Stimulated activated CD4-positive, alpha-beta T cell treated with anti-CD3 and anti-CD28 coated beads, Interleukin-2, amount 100 ng/mL, for 24 hours (primary cell): ENCODE measurements around the gene FOXK1.
A peak's percentile ranks its signal among the peaks of the same experiment; 100 is the strongest.
"Not testable (repeated sequence)": the region's sequence is repeated elsewhere in the genome, so short reads cannot be mapped to it uniquely, and the experiment has no call there.

Experiments
- DNase-seq, 2 donors: peaks; one replicate each; pipeline ENCODE4 v3.0.0-alpha.2; 2020

The FOXK1 gene

DNA sequence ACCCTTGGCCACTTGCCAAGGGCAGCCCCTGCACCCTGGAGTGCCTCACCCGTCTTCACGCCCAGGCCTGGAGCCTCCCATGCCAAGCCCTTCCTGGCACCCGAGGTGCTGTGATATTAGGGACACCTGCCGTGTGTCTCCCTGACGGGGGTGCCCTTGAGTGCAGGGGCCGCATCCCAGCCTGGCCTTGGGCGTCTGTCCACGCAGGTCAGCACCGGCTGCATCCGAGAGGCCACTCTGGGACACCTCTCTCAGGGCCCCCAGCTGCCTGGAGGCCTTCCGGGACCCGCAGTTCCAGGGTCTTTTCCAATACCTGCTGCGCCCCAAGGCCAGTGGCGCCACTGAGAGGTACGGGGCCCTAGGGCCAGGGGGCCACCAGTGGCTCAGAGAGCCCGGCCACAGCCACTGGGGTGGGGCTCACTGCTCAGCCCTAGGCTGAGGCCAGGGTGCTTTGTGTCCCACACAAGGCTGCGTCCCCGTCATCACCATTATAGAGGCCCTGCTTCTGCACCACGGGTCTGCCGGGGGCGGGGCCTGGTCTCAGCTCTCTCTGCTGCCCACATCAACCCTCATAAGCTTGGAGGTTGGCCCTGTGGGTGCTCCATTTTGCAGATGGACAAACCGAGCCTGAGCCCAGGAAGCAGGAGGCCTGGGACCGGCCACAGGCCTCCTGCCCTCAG lies 106.0 kb downstream of the FOXK1 start:
- no peak for DNase-seq

GRCh38 chr7:4788627-4789189 lies 106.6 kb downstream of the FOXK1 start:
- DNase-seq = no peak

GRCh38 chr7:4789194-4790077 lies 107.3 kb downstream of the FOXK1 start:
- DNase-seq = no peak

DNA sequence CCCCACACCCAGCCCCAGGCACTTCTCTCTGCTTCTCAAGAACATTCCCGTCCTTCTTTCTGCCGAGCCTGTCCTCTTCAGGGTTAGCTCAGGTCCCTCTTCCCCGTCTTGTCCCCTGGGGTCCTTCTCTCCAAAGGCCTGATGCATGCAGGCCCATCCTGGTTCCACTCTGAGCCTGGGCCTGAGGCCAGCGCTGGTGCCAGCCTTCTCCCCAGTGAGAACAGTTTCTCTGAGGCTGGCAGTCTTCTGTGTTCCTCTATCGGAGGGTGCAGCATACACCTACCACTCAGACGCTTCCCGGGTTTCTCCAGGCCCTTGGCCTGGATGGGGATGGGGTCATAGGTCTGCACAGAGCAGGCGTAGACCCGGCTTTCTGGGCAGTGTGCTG lies 108.0 kb downstream of the FOXK1 start:
- no peak for DNase-seq

DNA sequence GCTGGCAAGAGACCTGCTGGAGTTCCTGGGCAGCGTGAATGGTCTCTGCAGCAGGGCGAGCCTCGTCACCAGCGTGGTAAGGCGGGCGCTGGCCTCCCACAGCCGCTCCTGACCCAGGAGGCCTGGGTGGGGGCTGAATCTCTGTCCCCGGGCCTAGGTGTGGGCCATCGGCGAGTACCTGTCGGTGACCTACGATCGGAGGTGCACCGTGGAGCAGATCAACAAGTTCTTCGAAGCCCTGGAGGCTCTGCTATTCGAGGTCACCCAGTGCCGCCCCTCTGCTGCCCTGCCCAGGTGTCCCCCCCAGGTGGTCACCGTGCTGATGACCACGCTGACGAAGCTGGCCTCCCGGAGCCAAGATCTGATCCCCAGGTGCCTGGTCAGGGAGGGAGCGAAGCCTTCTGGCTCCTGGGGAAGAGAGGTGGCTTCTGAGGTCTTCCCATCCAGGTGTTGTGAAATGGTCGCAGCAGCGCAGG lies 108.5 kb downstream of the FOXK1 start:
- no peak for DNase-seq

GRCh38 chr7:4791101-4791737 lies 109.1 kb downstream of the FOXK1 start:
- no peak for DNase-seq

DNA sequence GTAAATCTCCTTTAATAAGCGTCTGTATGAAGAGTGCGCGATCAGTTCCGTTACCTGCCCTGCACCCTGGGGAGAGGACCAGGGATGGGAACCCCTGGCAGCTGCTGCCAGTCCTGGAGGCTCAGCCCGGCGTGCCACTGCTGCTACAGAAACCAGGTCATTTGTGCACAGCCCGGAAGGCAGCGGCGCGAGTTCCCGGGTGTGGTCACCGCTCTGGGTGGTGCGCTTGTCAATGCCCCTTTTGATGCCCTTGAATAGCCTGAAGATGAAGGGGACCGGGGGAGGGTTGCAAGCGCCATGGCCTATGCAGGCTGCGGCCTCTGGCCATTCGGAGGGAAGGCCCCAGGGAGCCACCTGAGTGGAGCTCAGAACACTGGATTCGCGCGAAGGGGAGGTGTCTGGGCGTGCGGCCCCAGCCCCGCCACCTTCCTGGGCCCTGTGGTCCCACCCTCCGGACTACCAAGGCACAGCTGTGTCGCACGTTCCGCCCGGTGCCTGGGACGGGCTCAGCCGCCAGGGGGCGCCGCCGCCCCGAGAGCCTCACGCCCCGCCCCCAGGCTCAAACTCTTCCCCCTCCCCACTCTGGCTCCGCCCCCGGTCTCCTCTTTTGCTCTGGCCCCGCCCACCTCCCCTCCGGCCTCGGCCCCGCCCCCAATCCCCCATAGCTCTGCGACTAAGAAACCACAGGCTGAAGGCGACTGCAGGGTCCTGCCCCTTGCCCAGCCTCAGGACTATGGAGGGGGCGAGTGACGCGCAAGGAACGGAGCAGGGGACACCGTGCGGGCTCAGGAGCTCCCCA lies 109.8 kb downstream of the FOXK1 start:
- peak; percentile 84 for DNase-seq

GRCh38 chr7:4792537-4793126 lies 110.5 kb downstream of the FOXK1 start:
- no peak for DNase-seq

GRCh38 chr7:4793385-4793993 lies 111.4 kb downstream of the FOXK1 start:
- DNase-seq = not testable (repeated sequence)

DNA sequence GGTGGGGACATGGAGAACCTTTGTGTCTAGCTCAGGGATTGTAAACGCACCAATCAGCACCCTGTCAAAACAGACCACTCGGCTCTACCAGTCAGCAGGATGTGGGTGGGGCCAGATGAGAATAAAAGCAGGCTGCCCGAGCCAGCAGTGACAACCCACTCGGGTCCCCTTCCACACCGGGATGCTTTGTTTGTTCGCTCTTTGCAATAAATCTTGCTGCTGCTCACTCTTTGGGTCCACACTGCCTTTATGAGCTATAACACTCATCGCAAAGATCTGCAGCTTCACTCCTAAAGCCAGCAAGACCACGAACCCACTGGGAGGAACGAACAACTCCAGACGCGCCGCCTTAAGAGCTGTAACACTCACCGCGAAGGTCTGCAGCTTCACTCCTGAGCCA lies 112.1 kb downstream of the FOXK1 start:
- not testable (repeated sequence) for DNase-seq

DNA sequence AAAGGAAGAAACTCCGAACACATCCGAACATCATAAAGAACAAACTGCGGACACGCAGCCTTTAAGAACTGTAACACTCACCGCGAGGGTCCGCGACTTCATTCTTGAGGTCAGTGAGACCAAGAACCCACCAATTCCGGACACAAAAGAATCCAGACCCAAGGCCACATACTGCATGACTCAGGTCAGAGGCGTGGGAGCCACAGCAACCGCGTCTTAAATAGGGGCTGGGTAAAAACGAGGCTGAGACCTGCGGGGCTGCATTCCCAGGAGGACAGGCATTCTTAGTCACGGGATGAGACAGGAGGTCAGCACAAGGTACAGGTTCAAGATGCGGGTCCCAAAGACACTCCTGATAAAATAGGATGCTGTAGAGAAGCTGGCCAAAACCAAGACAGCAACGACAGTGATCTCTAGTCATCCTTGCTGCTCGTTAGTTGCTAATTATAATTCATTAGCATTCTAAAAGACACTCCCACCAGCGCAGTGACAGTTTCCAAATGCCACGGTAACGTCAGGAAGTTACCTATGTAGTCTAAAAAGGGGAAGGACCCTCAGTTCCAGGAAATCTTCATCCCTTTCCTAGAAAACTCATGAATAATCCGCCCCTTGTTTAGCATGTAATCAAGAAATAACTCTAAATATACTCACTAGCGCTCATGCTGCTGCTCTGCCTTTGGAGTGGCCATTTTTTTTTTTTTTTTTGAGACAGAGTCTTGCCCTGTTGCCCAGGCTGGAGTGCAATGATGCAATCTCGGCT lies 112.7 kb downstream of the FOXK1 start:
- no peak for DNase-seq

- no peak for DNase-seq
Observed at GRCh38 chr7:4796453-4796852, 114.4 kb downstream of the FOXK1 start.

DNA sequence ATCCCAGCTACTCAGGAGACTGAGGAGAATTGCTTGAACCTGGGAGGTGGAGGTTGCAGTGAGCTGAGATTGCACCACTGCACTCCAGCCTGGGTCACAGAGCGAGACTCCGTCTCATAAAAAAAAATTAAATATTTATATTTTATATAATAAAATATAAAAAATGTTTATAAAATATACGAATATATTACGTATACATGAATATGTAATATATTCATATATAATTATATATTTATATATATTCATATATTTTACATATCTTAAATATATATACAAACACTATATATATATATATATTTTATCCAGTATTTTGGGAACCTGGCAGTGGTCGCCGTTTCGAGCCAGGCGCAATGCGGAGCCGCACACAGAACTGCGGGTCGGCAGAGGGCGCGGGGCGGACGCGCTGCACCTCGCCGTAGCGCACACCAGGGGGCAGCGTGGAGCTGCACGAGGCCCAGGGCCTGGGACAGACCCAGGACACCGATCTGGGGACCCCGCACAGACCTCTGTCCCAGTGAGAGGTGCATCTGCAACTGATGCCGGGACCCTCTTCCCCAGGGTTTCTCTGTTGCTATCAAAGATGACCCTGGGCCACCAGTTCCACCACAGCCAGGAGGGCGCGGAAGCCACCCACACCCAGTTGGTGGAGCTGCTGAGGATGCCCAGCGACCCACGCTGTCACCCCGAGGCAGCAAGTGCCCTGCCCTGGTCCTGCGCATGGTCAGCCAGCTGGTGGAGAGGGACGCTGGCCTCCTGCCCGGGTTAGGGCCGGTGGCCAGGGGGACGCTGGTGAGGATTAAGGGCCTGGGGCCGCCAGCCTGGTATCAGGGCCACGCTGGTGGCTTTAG lies 116.0 kb downstream of the FOXK1 start:
- peak; percentile 73 to 78 for DNase-seq

DNA sequence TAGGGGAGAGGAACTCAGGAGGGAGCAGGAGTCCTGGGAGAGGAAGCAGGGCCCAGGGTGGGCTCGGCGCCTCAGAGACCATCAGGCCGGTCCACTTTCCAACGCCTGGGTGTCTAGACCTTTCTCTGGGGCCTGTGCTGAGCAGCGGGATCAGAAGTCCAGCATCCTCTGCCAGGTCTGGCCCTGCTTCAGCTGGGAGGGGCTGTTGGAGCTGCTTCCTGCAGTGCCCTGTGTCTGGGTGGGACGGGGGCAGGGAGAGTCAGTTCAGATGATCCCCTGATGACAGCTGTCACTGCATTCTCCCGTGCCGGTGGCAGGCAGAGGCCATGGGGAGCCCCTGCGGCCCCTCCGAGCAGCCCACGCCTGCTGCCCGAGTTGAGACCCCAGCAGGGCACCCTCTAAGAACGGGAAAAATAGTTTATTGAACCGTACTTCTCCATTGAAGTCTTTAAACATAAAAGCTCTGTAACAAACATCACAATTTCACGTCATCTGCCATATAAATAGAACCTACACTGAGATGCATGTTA lies 116.7 kb downstream of the FOXK1 start:
- DNase-seq = no peak

DNA sequence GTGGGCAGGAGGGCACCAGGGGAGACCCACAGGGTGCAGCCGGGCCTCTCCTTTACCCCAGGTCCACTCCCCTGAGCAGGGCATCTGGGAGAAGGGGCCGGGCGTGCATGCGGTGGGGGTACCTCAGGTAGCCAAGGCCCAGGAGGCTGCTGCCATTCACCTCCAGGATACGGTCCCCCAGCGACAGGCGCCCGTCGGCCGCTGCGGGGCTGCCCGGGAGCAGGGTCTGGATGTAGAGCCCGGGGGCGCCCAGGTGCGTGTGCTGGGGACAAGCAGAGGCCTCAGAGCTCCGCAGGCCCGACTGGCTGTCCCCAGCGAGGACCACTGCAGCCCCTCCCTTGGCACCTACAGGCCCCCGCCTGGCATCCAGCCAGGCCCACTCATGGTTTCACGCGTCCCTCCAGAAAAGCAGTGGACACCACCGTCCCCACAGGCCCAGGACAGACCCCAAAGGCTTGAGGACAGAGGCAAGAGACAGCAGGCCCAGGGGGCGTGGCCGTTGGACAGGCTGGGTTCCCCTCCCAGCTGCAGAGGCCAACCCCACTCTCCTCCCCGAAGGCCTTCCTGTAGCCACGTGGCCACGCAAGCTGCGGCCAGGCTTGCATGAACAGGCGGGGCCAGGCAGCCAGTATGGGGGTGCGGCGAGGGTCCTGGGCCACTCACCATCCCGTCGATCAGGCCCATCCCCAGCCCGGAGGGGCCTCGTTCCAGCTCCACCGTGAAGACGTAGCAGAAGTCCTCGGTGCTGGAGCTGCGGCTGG lies 117.6 kb downstream of the FOXK1 start:
- no peak for DNase-seq

DNA sequence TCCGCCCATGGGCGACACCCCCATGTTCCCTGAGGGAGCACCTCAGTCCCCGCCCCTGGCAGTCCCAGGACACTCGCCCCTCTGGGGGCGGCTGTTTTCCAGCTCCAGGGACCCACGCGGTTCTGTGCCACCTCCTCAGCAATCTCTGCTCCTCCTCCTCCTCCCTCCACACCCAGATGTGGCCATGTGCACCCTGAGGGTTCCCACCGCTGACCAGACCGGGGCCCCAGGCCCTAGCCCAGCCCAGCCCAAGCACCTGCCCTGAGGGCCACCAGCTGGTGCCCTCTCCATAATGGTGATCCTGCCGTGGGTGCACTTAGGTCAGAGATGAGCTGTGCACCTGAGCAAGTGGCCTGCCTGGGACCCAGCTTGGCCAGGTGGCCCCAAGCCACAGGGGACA lies 118.4 kb downstream of the FOXK1 start:
- no peak for DNase-seq

DNA sequence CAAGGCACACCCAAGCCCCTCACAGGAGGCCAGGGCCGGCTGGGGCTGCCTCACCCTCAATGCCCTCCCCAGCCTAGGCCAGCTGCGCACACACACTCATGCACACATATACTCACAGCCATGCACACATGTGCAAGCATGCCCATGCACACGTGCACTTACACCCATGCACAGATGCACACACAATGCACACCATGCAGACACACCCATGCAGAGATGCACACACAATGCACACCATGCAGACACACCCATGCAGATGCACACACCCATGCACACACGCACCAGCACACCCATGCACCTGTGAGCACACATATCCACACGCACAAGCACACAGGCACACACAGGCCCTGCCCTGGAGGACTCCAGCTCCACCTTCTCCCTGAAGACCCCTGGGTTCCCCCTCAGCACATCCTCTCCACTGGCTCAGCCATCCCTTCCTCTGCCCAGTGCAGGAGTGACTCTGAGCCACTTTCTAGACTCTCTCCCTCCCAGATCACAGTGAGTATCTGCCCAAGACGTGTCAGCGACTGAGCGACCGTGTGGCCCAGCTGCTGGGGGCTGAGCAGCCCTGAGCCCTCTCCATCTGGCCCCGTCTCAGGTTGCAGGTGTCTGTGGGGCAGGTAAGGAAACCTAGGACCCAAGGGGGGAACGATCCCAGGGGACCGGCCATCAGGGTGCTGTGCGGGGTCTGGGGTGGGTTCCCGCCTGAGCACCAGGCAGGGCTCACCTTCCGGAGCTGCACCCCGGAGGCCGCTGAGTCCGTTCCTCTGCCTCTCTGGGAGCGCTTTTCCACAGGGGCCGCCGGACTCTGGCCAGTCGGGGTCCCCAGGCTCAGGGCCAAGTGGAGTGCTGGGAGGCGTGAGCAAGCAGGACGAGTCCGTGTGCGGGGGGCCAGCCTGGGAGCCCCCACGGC lies 119.1 kb downstream of the FOXK1 start:
- DNase-seq = no peak

- no peak for DNase-seq
Observed at GRCh38 chr7:4801839-4802231, 119.7 kb downstream of the FOXK1 start.
